Heart right ventricle (tissue), 16 donors: ENCODE data around the gene TMEM221. TPM values are rescaled to one million over a fixed set of nuclear protein-coding genes. Genes with fewer than 3 reads are reported as not detected.
A peak's percentile ranks its signal among the peaks of the same experiment; 100 is the strongest.

Source experiments
- ATAC-seq, 8 donors: fragments of 200-7000 bp; cut with Tn5 transposase; one replicate each; pipeline ENCODE4 v1.9.1; 2020; ENCODE audit warnings: mild to moderate bottlenecking in 8 of 8, moderate library complexity in 8 of 8, moderate number of reproducible peaks in 1 of 8
- DNase-seq, 2 donors: peaks; one replicate each; pipeline ENCODE4 v3.0.0-alpha.2; 2020
- H3K27ac ChIP-seq, 10 donors: fragments of 200-600 bp; sonication (generic) in 2 of 10; one replicate each; pipeline versions ENCODE4 v1.5.0 to v1.8.0; 2020 to 2022; ENCODE audit warnings: mild to moderate bottlenecking in 3 of 10
- H3K27me3 ChIP-seq, 7 donors: fragments of 200-600 bp; one replicate each; pipeline ENCODE4 v1.8.0; 2021 to 2022; ENCODE audit warnings: mild to moderate bottlenecking in 2 of 7
- H3K36me3 ChIP-seq, 9 donors: fragments of 200-600 bp; sonication (generic) in 1 of 9; one replicate each; pipeline versions ENCODE4 v1.5.0 to v1.8.0; 2020 to 2022; ENCODE audit warnings: mild to moderate bottlenecking in 2 of 9
- H3K4me1 ChIP-seq, 9 donors: fragments of 200-600 bp; sonication (generic) in 1 of 9; one replicate each; pipeline versions ENCODE4 v1.5.0 to v1.8.0; 2020 to 2022; ENCODE audit warnings: mild to moderate bottlenecking in 4 of 9
- H3K4me3 ChIP-seq, 10 donors: fragments of 200-600 bp; sonication (generic) in 2 of 10; one replicate each; pipeline versions ENCODE4 v1.5.0 to v1.8.0; 2020 to 2022; ENCODE audit warnings: mild to moderate bottlenecking in 7 of 10, moderate library complexity in 2 of 10
- H3K9me3 ChIP-seq, 11 donors: fragments of 200-600 bp in 10 of 11; sonication (generic) in 2 of 11; one replicate each; pipeline versions ENCODE4 v1.5.0 to v1.8.0; 2013 to 2022; ENCODE audit warnings: mild to moderate bottlenecking in 2 of 11, control low read depth in 1 of 11, moderate library complexity in 1 of 11
- CTCF ChIP-seq, 9 donors: fragments of 200-600 bp; sonication (generic) in 2 of 9; IDR thresholded peaks; one replicate each; pipeline versions ENCODE4 v1.5.0 to v1.8.0; 2021 to 2022; ENCODE audit warnings: antibody characterized with exemption in 9 of 9, mild to moderate bottlenecking in 5 of 9, moderate library complexity in 1 of 9
- WGBS, 2 donors: extraction: QIAGEN DNeasy Blood & Tissue Kit; methylation state at CpG; one replicate each; pipeline ENCODE4 v1.1.7; 2013; ENCODE audit warnings: inconsistent platforms in 1 of 2; 5-methylcytosine and 5-hydroxymethylcytosine counted together
- intact Hi-C, 10 donors: fragments of 100-400 bp; cut with DNase I; formaldehyde crosslinking; loops; one replicate each; pipeline versions ENCODE4 v1.11.1 to v1.14.2; 2022
- polyA plus RNA-seq, 2 donors: library from polyadenylated mRNA; stranded (reverse); fragments of 200-250 nt; gene quantifications; one replicate each; pipeline ENCODE4 v1.2.3, GENCODE V29; 2013
- total RNA-seq, 10 donors: library from RNA; stranded (reverse); fragmentation: NEBNext Ultra II Directional in 3 of 10; extraction: Animal tissue kit (Norgen Biotek cat#: 25700) in 3 of 10; gene quantifications; one replicate each; pipeline versions ENCODE4 v1.2.1 to v1.2.4, GENCODE V29; 2021 to 2023
- donor health status: Arrhythmogenic right ventricular cardiomyopathy.
- donor health status: ischemic (EF 13 %, LVEDD 7.1; RV severe dilation, severe dysfunction).
- donor health status: healthy with polysubstance abuse.
- donor health status: DM: no; HTN: yes; CAD: no.
- donor health status: DM: no; HTN: no; CAD: no.
- donor health status: ischemic (EF 25% LVEDD 6.9; RV normal size, moderate dysfunction).
- donor health status: ischemic (EF 25% LVEDD 5.7; RV mildly dilated, moderate dysfunction).
- donor health status: healthy.
- donor health status: DM: yes; HTN: yes; CAD: no.
- donor health status: Ischemic cardiomyopathy.
- donor health status: ischemic (EF 35%, LVEDD 5.7; RV mildly dilated, moderate dysfunction).
- donor health status: nonischemic (EF 11% LVEDD 7.7; RV severe dilation, severe dysfunction).
- donor health status: DM: yes; HTN: yes; CAD: no.
- donor health status: PGD.
- donor health status: ischemic (EF 29% LVEDD 5.4; RV normal size, mild dysfunction).
- donor health status: nonischemic (EF 23%, LVEDD 6.1; RV moderate dilation, normal function).

TMEM221 gene
- total and polyA plus RNA-seq, 12 donors: 0.03 to 0.20 (median 0.12) TPM; not detected in 9

- Histone ChIP-seq H3K36me3 (no peaks in the 10 kb centered on the region), H3K27me3 (peaks cover 0 to 3% (median 0%) of the 10 kb centered on the region in 7 donors), H3K9me3 (no peaks in the 10 kb centered on the region), H3K4me3 (peak overlapping the region in 1 of 10 donors; percentile 15), H3K4me1 (peaks cover 6 to 36% (median 22%) of the 10 kb centered on the region in 9 donors), H3K27ac (peak overlapping the region in 7 of 10 donors; percentile 20 to 97 (median 95))
- no peak for ATAC-seq
- TF ChIP-seq CTCF (IDR thresholded peaks at IDR 0.05): peak in 1 of 9 donors; percentile 22
- no peak for DNase-seq
- intact Hi-C loops: loop anchor here in 9 of 10 donors (2.0 to 10.0 kb wide), 8 partner anchors 46 to 159 kb away; partner anchors contain the start of genes CCDC194 (in 3 of the 9), DDA1 (in 1 of the 9), MRPL34 (in 1 of the 9) and PGLS (in 1 of the 9)
- 36 to 43% methylated on average over 6 of the region's 6 CpGs for WGBS, 2 donors
Measured at GRCh38 chr19:17466487-17466850, 18.0 kb upstream of the TMEM221 start.

GRCh38 chr19:17460372-17461230 lies 12.1 kb upstream of the TMEM221 start, which contains the start of gene NXNL1:
Gene NXNL1, minus strand, starts transcription at chr19:17460926. Its CDS starts 57 bp downstream, at chr19:17460869.
- Histone ChIP-seq H3K27me3 (peaks cover 3 to 59% (median 49%) of the 10 kb centered on the region in 7 donors), H3K36me3 (no peaks in the 10 kb centered on the region), H3K27ac (no peak within 1 kb of the TSS), H3K9me3 (no peaks in the 10 kb centered on the region), H3K4me3 (no peak within 1 kb of the TSS), H3K4me1 (peaks cover 0 to 3% (median 0%) of the 10 kb centered on the region in 9 donors)
- TF ChIP-seq CTCF (IDR thresholded peaks at IDR 0.05): no peak
- ATAC-seq (no peak), DNase-seq (no peak)
- 83 to 87% methylated on average over 26 of the region's 26 CpGs for WGBS, 2 donors
- intact Hi-C loops: loop anchor here in 3 of 10 donors (10.0 kb wide), 2 partner anchors 66 to 116 kb away; partner anchors contain the start of gene CCDC194 (in 1 of the 3)

GRCh38 chr19:17458970-17459369 lies 10.5 kb upstream of the TMEM221 start:
- no peak for TF ChIP-seq CTCF (IDR thresholded peaks at IDR 0.05)
- DNase-seq: no peak
- Histone ChIP-seq H3K4me1 (peaks cover 0 to 6% (median 0%) of the 10 kb centered on the region in 9 donors), H3K9me3 (no peaks in the 10 kb centered on the region), H3K36me3 (no peaks in the 10 kb centered on the region), H3K4me3 (no peak overlapping the region), H3K27ac (no peak overlapping the region), H3K27me3 (peaks cover 9 to 75% (median 66%) of the 10 kb centered on the region in 7 donors)
- intact Hi-C loops: loop anchor here in 7 of 10 donors (10.0 kb wide), 4 partner anchors 116 to 396 kb away; partner anchors contain the start of gene RPL18A (in 2 of the 7)
- no peak for ATAC-seq
- 84 to 89% methylated on average over 3 of the region's 3 CpGs for WGBS, 2 donors

GRCh38 chr19:17457616-17458015 lies 9.1 kb upstream of the TMEM221 start:
- peaks cover 9 to 87% (median 73%) of the 10 kb centered on the region in 7 donors for H3K27me3 ChIP-seq
- DNase-seq (no peak), ATAC-seq (no peak)
- H3K9me3 ChIP-seq: no peaks in the 10 kb centered on the region
- intact Hi-C loops: loop anchor here in 7 of 10 donors (10.0 kb wide), 4 partner anchors 117 to 397 kb away; partner anchors contain the start of gene RPL18A (in 2 of the 7)
- no peak for TF ChIP-seq CTCF (IDR thresholded peaks at IDR 0.05)
- WGBS, 2 donors: 21 to 25% methylated on average over 6 of the region's 6 CpGs
- H3K4me3 ChIP-seq: no peak overlapping the region
- peaks cover 0 to 7% (median 0%) of the 10 kb centered on the region in 9 donors for H3K4me1 ChIP-seq
- H3K36me3 ChIP-seq: no peaks in the 10 kb centered on the region
- H3K27ac ChIP-seq: no peak overlapping the region
